ENCODE data around the gene ODF2L.

- no peak for TF ChIP-seq CTCF (IDR thresholded peaks at IDR 0.05)
- no peak for TF ChIP-seq POLR2A (IDR thresholded peaks at IDR 0.05)
Measured at GRCh38 chr1:86445919-86446318, 49.8 kb upstream of the ODF2L start.

Measured in adrenal gland (tissue), 5 donors.